ENCODE results near the gene PAX9. TPM values are rescaled to one million over a fixed set of nuclear protein-coding genes. Genes with fewer than 3 reads are reported as not detected.

PAX9 gene
- total RNA-seq, 3 donors from 2014 or later (not counting 1 experiment from before 2014, with no cell fraction given), result not detected

DNA sequence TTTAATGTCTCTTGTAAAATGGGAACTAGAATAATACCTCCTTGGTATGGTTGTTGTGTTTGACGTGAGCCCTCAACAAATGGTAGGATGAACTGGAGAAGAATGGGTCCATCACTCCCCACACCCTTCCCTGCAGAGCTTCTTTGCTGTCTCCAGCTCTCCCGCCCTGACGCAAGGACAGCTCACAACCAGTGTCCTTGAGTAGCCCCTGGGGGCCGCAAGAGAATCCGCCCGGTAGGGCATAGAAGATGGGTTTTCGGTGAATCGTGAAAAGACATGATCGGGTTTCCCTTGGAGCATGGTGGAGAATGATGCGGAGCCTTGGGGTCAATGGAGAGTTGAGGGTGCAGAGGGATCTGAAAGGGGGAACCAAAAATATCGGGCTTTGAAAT, 6.1 kb upstream of the PAX9 start:
- no peak overlapping the region for H3K4me3 ChIP-seq (ENCODE audit: low read length)
- peaks cover 14% of the 10 kb centered on the region for H3K9me3 ChIP-seq (ENCODE audit: control insufficient read depth, insufficient read depth, low read length)
- Mint-ChIP-seq H3K4me3 (no peak overlapping the region), H3K9me3 (peaks cover 0 to 3% of the 10 kb centered on the region in 2 donors), H3K36me3 (peaks cover 9% of the 10 kb centered on the region), H3K27ac (no peak overlapping the region), H3K4me1 (peaks cover 6 to 7% of the 10 kb centered on the region in 2 donors), H3K27me3 (ENCODE audit: low read depth in 2 of 2) (peaks cover 53 to 89% of the 10 kb centered on the region in 2 donors)
- TF ChIP-seq, protein P1, sequence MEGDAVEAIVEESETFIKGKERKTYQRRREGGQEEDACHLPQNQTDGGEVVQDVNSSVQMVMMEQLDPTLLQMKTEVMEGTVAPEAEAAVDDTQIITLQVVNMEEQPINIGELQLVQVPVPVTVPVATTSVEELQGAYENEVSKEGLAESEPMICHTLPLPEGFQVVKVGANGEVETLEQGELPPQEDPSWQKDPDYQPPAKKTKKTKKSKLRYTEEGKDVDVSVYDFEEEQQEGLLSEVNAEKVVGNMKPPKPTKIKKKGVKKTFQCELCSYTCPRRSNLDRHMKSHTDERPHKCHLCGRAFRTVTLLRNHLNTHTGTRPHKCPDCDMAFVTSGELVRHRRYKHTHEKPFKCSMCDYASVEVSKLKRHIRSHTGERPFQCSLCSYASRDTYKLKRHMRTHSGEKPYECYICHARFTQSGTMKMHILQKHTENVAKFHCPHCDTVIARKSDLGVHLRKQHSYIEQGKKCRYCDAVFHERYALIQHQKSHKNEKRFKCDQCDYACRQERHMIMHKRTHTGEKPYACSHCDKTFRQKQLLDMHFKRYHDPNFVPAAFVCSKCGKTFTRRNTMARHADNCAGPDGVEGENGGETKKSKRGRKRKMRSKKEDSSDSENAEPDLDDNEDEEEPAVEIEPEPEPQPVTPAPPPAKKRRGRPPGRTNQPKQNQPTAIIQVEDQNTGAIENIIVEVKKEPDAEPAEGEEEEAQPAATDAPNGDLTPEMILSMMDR (IDR thresholded peaks at IDR 0.05), result no peak
- no peaks in the 10 kb centered on the region for H3K4me1 ChIP-seq (ENCODE audit: control insufficient read depth, insufficient read depth, low read length)
- H3K27me3 ChIP-seq (ENCODE audit: control insufficient read depth, insufficient read depth, low read length), result peaks cover 71% of the 10 kb centered on the region
- intact Hi-C loops (cut with micrococcal nuclease), result no loop called here
- 20% methylated on average over 10 of the region's 11 CpGs for WGBS (ENCODE audit: insufficient coverage)
- no peaks in the 10 kb centered on the region for H3K36me3 ChIP-seq (ENCODE audit: control insufficient read depth, insufficient read depth, low read length)
- H3K27ac ChIP-seq (ENCODE audit: low read length), result no peak overlapping the region
- DNase-seq (no peak), ATAC-seq (no peak)

DNA sequence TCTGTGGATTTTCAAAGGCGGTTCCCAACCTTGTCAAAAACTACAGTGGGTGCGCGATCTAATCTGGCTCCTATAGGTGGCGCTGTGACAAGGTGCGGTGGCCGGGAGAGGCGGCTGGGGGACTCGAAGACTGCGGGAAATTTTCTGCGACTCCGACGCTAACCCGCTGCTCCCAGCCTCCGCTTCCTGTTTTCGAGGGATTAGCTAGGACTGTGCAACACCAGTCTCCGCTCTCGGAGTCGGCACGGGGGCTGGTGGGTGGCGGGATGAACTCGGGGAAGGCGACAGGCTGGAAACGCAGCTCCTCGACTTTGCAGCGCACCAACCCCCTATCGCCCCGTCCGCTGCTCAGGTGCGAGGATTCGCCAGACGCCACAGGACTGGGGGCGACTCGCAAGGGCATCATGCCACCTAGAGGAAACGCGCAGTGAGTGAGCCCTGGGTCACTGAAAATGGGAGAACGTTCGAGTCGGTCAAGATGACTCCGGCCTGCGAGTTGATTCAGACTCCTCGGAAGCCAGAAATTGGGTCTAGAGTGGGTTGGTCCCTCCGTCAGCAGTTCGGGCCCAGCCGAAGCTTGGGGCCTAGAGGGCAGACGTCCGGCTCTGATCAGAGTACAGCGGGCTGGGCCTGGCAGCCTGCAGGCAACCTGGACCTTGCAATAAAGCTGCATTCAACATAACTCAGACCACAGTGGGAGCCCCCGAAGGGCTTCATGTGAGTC, 5.5 kb upstream of the PAX9 start:
- Mint-ChIP-seq H3K9me3 (peaks cover 0 to 4% of the 10 kb centered on the region in 2 donors), H3K36me3 (peaks cover 13% of the 10 kb centered on the region), H3K27ac (no peak overlapping the region), H3K27me3 (ENCODE audit: low read depth in 2 of 2) (peaks cover 54 to 91% of the 10 kb centered on the region in 2 donors), H3K4me3 (no peak overlapping the region), H3K4me1 (peaks cover 6 to 7% of the 10 kb centered on the region in 2 donors)
- Histone ChIP-seq H3K36me3 (ENCODE audit: control insufficient read depth, insufficient read depth, low read length) (no peaks in the 10 kb centered on the region), H3K4me1 (ENCODE audit: control insufficient read depth, insufficient read depth, low read length) (peaks cover under 1% of the 10 kb centered on the region), H3K27ac (ENCODE audit: low read length) (no peak overlapping the region), H3K9me3 (ENCODE audit: control insufficient read depth, insufficient read depth, low read length) (peaks cover 14% of the 10 kb centered on the region), H3K27me3 (ENCODE audit: control insufficient read depth, insufficient read depth, low read length) (peaks cover 73% of the 10 kb centered on the region), H3K4me3 (ENCODE audit: low read length) (no peak overlapping the region)
- peak in 1 of 2 donors; percentile 25 for DNase-seq
- 5% methylated on average over 48 of the region's 48 CpGs for WGBS (ENCODE audit: insufficient coverage)
- TF ChIP-seq, protein P1 (IDR thresholded peaks at IDR 0.05), result no peak
- intact Hi-C loops (cut with micrococcal nuclease), result no loop called here
- ATAC-seq, result no peak

DNA sequence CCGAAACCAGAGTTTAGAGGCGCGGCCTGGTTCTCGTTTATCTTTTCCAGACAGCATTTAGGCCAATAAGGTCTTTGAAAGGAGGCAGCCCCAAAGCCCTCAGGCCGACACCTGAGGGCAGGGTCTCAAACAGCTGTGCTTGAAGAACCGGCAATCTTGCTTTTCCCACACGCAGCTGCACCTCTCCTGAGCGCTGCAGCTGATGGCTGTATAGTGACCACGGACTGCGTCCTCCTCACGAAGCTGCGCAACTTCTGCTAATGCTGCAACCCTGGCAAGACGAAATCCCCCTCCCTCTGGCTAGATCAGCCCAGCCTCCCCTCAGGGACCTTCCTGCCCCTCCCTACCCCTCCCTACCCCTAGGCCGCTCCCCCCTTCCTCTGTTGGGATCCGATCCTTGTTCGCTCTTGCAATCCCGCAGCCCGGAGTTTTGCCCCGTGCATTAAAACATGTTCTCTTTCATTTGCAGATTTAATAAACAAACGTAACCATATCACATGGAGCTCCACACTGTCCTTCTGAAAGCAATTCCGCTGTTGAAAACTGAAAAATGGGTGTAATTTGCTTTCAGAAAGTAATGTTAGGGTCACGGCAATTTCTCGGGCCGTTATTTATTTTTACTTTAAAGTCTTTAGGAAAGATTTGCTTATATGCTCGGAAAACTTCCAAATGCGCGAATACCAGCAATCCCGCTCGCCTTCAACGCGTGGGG, 4.8 kb upstream of the PAX9 start:
- Mint-ChIP-seq H3K27me3 (ENCODE audit: low read depth in 2 of 2) (peaks cover 58 to 90% of the 10 kb centered on the region in 2 donors), H3K4me3 (no peak overlapping the region), H3K36me3 (peaks cover 13% of the 10 kb centered on the region), H3K4me1 (peaks cover 7 to 11% of the 10 kb centered on the region in 2 donors), H3K9me3 (peaks cover 0 to 4% of the 10 kb centered on the region in 2 donors), H3K27ac (no peak overlapping the region)
- ATAC-seq (no peak), DNase-seq (no peak)
- Histone ChIP-seq H3K4me3 (ENCODE audit: low read length) (no peak overlapping the region), H3K36me3 (ENCODE audit: control insufficient read depth, insufficient read depth, low read length) (no peaks in the 10 kb centered on the region), H3K27me3 (ENCODE audit: control insufficient read depth, insufficient read depth, low read length) (peaks cover 76% of the 10 kb centered on the region), H3K4me1 (ENCODE audit: control insufficient read depth, insufficient read depth, low read length) (peaks cover 8% of the 10 kb centered on the region), H3K27ac (ENCODE audit: low read length) (no peak overlapping the region), H3K9me3 (ENCODE audit: control insufficient read depth, insufficient read depth, low read length) (peaks cover 14% of the 10 kb centered on the region)
- intact Hi-C loops (cut with micrococcal nuclease), result no loop called here
- TF ChIP-seq, protein P1 (IDR thresholded peaks at IDR 0.05), result no peak
- WGBS (ENCODE audit: insufficient coverage), result 7% methylated on average over 31 of the region's 31 CpGs
